Heart right ventricle (tissue), 16 donors: ENCODE data around the gene SLC31A1. TPM values are rescaled to one million over a fixed set of nuclear protein-coding genes. Genes with fewer than 3 reads are reported as not detected.

Experiments used
- ATAC-seq, 8 donors: fragments of 200-7000 bp; cut with Tn5 transposase; one replicate each; pipeline ENCODE4 v1.9.1; 2020; ENCODE audit warnings: mild to moderate bottlenecking in 8 of 8, moderate library complexity in 8 of 8, moderate number of reproducible peaks in 1 of 8
- DNase-seq, 2 donors: peaks; one replicate each; pipeline ENCODE4 v3.0.0-alpha.2; 2020
- H3K27ac ChIP-seq, 10 donors: fragments of 200-600 bp; sonication (generic) in 2 of 10; one replicate each; pipeline versions ENCODE4 v1.5.0 to v1.8.0; 2020 to 2022; ENCODE audit warnings: mild to moderate bottlenecking in 3 of 10
- H3K27me3 ChIP-seq, 7 donors: fragments of 200-600 bp; one replicate each; pipeline ENCODE4 v1.8.0; 2021 to 2022; ENCODE audit warnings: mild to moderate bottlenecking in 2 of 7
- H3K36me3 ChIP-seq, 9 donors: fragments of 200-600 bp; sonication (generic) in 1 of 9; one replicate each; pipeline versions ENCODE4 v1.5.0 to v1.8.0; 2020 to 2022; ENCODE audit warnings: mild to moderate bottlenecking in 2 of 9
- H3K4me1 ChIP-seq, 9 donors: fragments of 200-600 bp; sonication (generic) in 1 of 9; one replicate each; pipeline versions ENCODE4 v1.5.0 to v1.8.0; 2020 to 2022; ENCODE audit warnings: mild to moderate bottlenecking in 4 of 9
- H3K4me3 ChIP-seq, 10 donors: fragments of 200-600 bp; sonication (generic) in 2 of 10; one replicate each; pipeline versions ENCODE4 v1.5.0 to v1.8.0; 2020 to 2022; ENCODE audit warnings: mild to moderate bottlenecking in 7 of 10, moderate library complexity in 2 of 10
- H3K9me3 ChIP-seq, 11 donors: fragments of 200-600 bp in 10 of 11; sonication (generic) in 2 of 11; one replicate each; pipeline versions ENCODE4 v1.5.0 to v1.8.0; 2013 to 2022; ENCODE audit warnings: mild to moderate bottlenecking in 2 of 11, control low read depth in 1 of 11, moderate library complexity in 1 of 11
- CTCF ChIP-seq, 9 donors: fragments of 200-600 bp; sonication (generic) in 2 of 9; IDR thresholded peaks; one replicate each; pipeline versions ENCODE4 v1.5.0 to v1.8.0; 2021 to 2022; ENCODE audit warnings: antibody characterized with exemption in 9 of 9, mild to moderate bottlenecking in 5 of 9, moderate library complexity in 1 of 9
- WGBS, 2 donors: extraction: QIAGEN DNeasy Blood & Tissue Kit; methylation state at CpG; one replicate each; pipeline ENCODE4 v1.1.7; 2013; ENCODE audit warnings: inconsistent platforms in 1 of 2; 5-methylcytosine and 5-hydroxymethylcytosine counted together
- intact Hi-C, 10 donors: fragments of 100-400 bp; cut with DNase I; formaldehyde crosslinking; loops; one replicate each; pipeline versions ENCODE4 v1.11.1 to v1.14.2; 2022
- polyA plus RNA-seq, 2 donors: library from polyadenylated mRNA; stranded (reverse); fragments of 200-250 nt; gene quantifications; one replicate each; pipeline ENCODE4 v1.2.3, GENCODE V29; 2013
- total RNA-seq, 10 donors: library from RNA; stranded (reverse); fragmentation: NEBNext Ultra II Directional in 3 of 10; extraction: Animal tissue kit (Norgen Biotek cat#: 25700) in 3 of 10; gene quantifications; one replicate each; pipeline versions ENCODE4 v1.2.1 to v1.2.4, GENCODE V29; 2021 to 2023
- donor health status: Arrhythmogenic right ventricular cardiomyopathy.
- donor health status: ischemic (EF 13 %, LVEDD 7.1; RV severe dilation, severe dysfunction).
- donor health status: healthy with polysubstance abuse.
- donor health status: DM: no; HTN: yes; CAD: no.
- donor health status: DM: no; HTN: no; CAD: no.
- donor health status: ischemic (EF 25% LVEDD 6.9; RV normal size, moderate dysfunction).
- donor health status: ischemic (EF 25% LVEDD 5.7; RV mildly dilated, moderate dysfunction).
- donor health status: healthy.
- donor health status: DM: yes; HTN: yes; CAD: no.
- donor health status: Ischemic cardiomyopathy.
- donor health status: ischemic (EF 35%, LVEDD 5.7; RV mildly dilated, moderate dysfunction).
- donor health status: nonischemic (EF 11% LVEDD 7.7; RV severe dilation, severe dysfunction).
- donor health status: DM: yes; HTN: yes; CAD: no.
- donor health status: PGD.
- donor health status: ischemic (EF 29% LVEDD 5.4; RV normal size, mild dysfunction).
- donor health status: nonischemic (EF 23%, LVEDD 6.1; RV moderate dilation, normal function).

Gene SLC31A1
- total and polyA plus RNA-seq, 12 donors = 3.6 to 18.4 (median 10.9) TPM

- Histone ChIP-seq H3K36me3 (peaks cover 0 to 9% (median 0%) of the 10 kb centered on the region in 9 donors), H3K4me3 (no peak overlapping the region), H3K9me3 (peaks cover 0 to 6% (median 0%) of the 10 kb centered on the region in 11 donors), H3K4me1 (peaks cover 0 to 9% (median 0%) of the 10 kb centered on the region in 9 donors), H3K27ac (no peak overlapping the region), H3K27me3 (no peaks in the 10 kb centered on the region)
- TF ChIP-seq CTCF (IDR thresholded peaks at IDR 0.05) = no peak
- ATAC-seq (no peak), DNase-seq (no peak)
- intact Hi-C loops = no loop called here
- WGBS, 2 donors = 95 to 97% methylated on average over 2 of the region's 2 CpGs
These were observed 29.5 kb downstream of the SLC31A1 start for GRCh38 chr9:113250807-113251206.

GRCh38 chr9:113254991-113255390 lies 33.6 kb downstream of the SLC31A1 start:
- ATAC-seq = no peak
- Histone ChIP-seq H3K9me3 (peaks cover 0 to 6% (median 0%) of the 10 kb centered on the region in 11 donors), H3K36me3 (peaks cover 0 to 46% (median 10%) of the 10 kb centered on the region in 9 donors), H3K4me1 (no peaks in the 10 kb centered on the region), H3K27ac (no peak overlapping the region), H3K4me3 (no peak overlapping the region), H3K27me3 (no peaks in the 10 kb centered on the region)
- intact Hi-C loops = no loop called here
- no peak for DNase-seq
- TF ChIP-seq CTCF (IDR thresholded peaks at IDR 0.05) = no peak
- WGBS, 2 donors = 97 to 100% methylated on average over 1 of the region's 1 CpG

GRCh38 chr9:113255438-113255837 lies 34.1 kb downstream of the SLC31A1 start:
- H3K36me3 ChIP-seq = peaks cover 0 to 50% (median 13%) of the 10 kb centered on the region in 9 donors
- H3K27me3 ChIP-seq = no peaks in the 10 kb centered on the region
- ATAC-seq (no peak), DNase-seq (no peak)
- WGBS, 2 donors = 93 to 94% methylated on average over 6 of the region's 6 CpGs
- no peak overlapping the region for H3K27ac ChIP-seq
- no peaks in the 10 kb centered on the region for H3K4me1 ChIP-seq
- intact Hi-C loops = no loop called here
- H3K9me3 ChIP-seq = peaks cover 0 to 6% (median 0%) of the 10 kb centered on the region in 11 donors
- H3K4me3 ChIP-seq = no peak overlapping the region
- TF ChIP-seq CTCF (IDR thresholded peaks at IDR 0.05) = no peak

GRCh38 chr9:113257863-113258262 lies 36.5 kb downstream of the SLC31A1 start:
- intact Hi-C loops = no loop called here
- WGBS, 2 donors = 95 to 96% methylated on average over 3 of the region's 3 CpGs
- Histone ChIP-seq H3K9me3 (no peaks in the 10 kb centered on the region), H3K36me3 (peaks cover 0 to 75% (median 20%) of the 10 kb centered on the region in 9 donors), H3K27me3 (no peaks in the 10 kb centered on the region), H3K4me1 (no peaks in the 10 kb centered on the region), H3K27ac (no peak overlapping the region), H3K4me3 (no peak overlapping the region)
- no peak for ATAC-seq
- DNase-seq = no peak
- TF ChIP-seq CTCF (IDR thresholded peaks at IDR 0.05) = no peak
